K562 (cell line): Measurements from ENCODE around the gene COMMD4. TPM values are rescaled to one million over a fixed set of nuclear protein-coding genes. Genes with fewer than 3 reads are reported as not detected.

Source experiments
- ATAC-seq: fragments of 200-7000 bp; cut with Tn5 transposase; 3 replicates; pipeline ENCODE4 v1.9.1; 2020; ENCODE audit warnings: moderate library complexity
- BruUV-seq: library from RNA; stranded (reverse); fragments of 400-500 nt; replicated peaks from 2 replicates; lab custom pipeline; 2021; lab: Mats Ljungman, UMichigan
- CTCF ChIA-PET: fragments of 300-600 bp; formaldehyde crosslinking; extraction: SDS; loops from one replicate; lab custom pipeline; 2021; ENCODE audit warnings: low intra/inter-chr PET ratio; lab: Yijun Ruan, JAX
- POLR2A ChIA-PET: fragments of 300-600, 350-650 bp; sonication (Branson Sonifier 250); formaldehyde crosslinking; extraction: SDS; loops from one replicate; lab custom pipeline; 2021; ENCODE audit warnings: antibody characterized with exemption, inconsistent platforms; lab: Yijun Ruan, JAX
- DNase-seq, 4 experiments: peaks; one replicate each; pipeline versions ENCODE4 v3.0.0 to v3.0.0-alpha.2; 2011 to 2018; ENCODE audit warnings: low spot score in 3 of 4, mixed read lengths in 3 of 4; ENCODE audit errors: extremely low read depth in 1 of 4
- FAIRE-seq: peaks from 2 replicates; lab custom pipeline; 2011; peaks lifted over from hg19 to GRCh38; lab: Jason Lieb, UNC
- H2AFZ ChIP-seq: 2 replicates; pipeline ENCODE4 v1.6.0; 2011; ENCODE audit warnings: low read depth, low read length, control low read depth, inconsistent platforms
- H3K27ac ChIP-seq: fragments of 200-600 bp; 3 replicates; pipeline ENCODE4 v1.8.0; 2011; ENCODE audit warnings: low read depth, mild to moderate bottlenecking, control low read depth, inconsistent platforms, low read length, moderate library complexity, mixed read lengths; ENCODE audit errors: extremely low read depth
- H3K27me3 ChIP-seq, 2 experiments: fragments of 300-600 bp in 1 of 2; 2 replicates in 1 of 2; 3 replicates in 1 of 2; pipeline versions ENCODE4 v1.6.0 to v1.8.0; 2011; ENCODE audit warnings: inconsistent platforms in 2 of 2, low read length in 2 of 2, mild to moderate bottlenecking in 1 of 2, mixed read lengths in 1 of 2, moderate library complexity in 1 of 2; ENCODE audit not compliant: control insufficient read depth in 2 of 2, insufficient read depth in 2 of 2
- H3K36me3 ChIP-seq: fragments of 300-600 bp; 3 replicates; pipeline ENCODE4 v1.8.0; 2011; ENCODE audit warnings: mild to moderate bottlenecking, low read length, inconsistent platforms; ENCODE audit not compliant: control insufficient read depth, insufficient read depth
- H3K4me1 ChIP-seq, 2 experiments: fragments of 200-600 bp in 1 of 2; replicated peaks in 1 of 2; 2 replicates in 1 of 2; 3 replicates in 1 of 2; pipeline versions ENCODE4 v1.5.1 to v1.8.0; 2011; ENCODE audit warnings: inconsistent platforms in 2 of 2, low read length in 2 of 2, mild to moderate bottlenecking in 1 of 2, mixed read lengths in 1 of 2, moderate library complexity in 1 of 2; ENCODE audit not compliant: control insufficient read depth in 2 of 2, insufficient read depth in 2 of 2
- H3K4me2 ChIP-seq: 2 replicates; pipeline ENCODE4 v1.6.1; 2011; ENCODE audit warnings: low read length, control low read depth, inconsistent platforms, mixed read lengths; ENCODE audit not compliant: insufficient read depth
- H3K4me3 ChIP-seq: fragments of 200-600 bp; sonication (generic), shearing (Covaris generic); 2 replicates; pipeline ENCODE4 v1.5.1; 2016; ENCODE audit warnings: control low read depth, inconsistent platforms
- H3K79me2 ChIP-seq: fragments of 200-600 bp; 3 replicates; pipeline ENCODE4 v1.8.0; 2011; ENCODE audit warnings: low read length, inconsistent platforms; ENCODE audit not compliant: control insufficient read depth, insufficient read depth
- H3K9ac ChIP-seq, 2 experiments: 2 replicates each; pipeline versions ENCODE4 v1.6.0 to v1.6.1; 2011; ENCODE audit warnings: low read depth in 2 of 2, low read length in 2 of 2, control low read depth in 1 of 2, inconsistent platforms in 1 of 2, mild to moderate bottlenecking in 1 of 2, mixed read lengths in 1 of 2; ENCODE audit not compliant: insufficient read depth in 1 of 2
- H3K9me1 ChIP-seq: one replicate; pipeline ENCODE4 v1.6.0; 2011; ENCODE audit warnings: inconsistent platforms, mild to moderate bottlenecking, low read length, moderate library complexity; ENCODE audit not compliant: control insufficient read depth, insufficient read depth
- H3K9me3 ChIP-seq: replicated peaks from 2 replicates; pipeline ENCODE4 v1.5.1; 2011; ENCODE audit warnings: low read depth, low read length, inconsistent platforms; ENCODE audit not compliant: control insufficient read depth, insufficient read depth
- H4K20me1 ChIP-seq: replicated peaks from 2 replicates; pipeline ENCODE4 v1.6.1; 2011; ENCODE audit warnings: low read length, inconsistent platforms, mixed read lengths; ENCODE audit not compliant: control insufficient read depth, insufficient read depth
- CSDE1 ChIP-seq, 2 experiments: fragments of 450-650 bp; IDR thresholded peaks; 2 replicates each; pipeline ENCODE4 v1.6.1; 2016; ENCODE audit warnings: mild to moderate bottlenecking in 1 of 2
- CTBP1 ChIP-seq: fragments of 450-650 bp; IDR thresholded peaks from 2 replicates; pipeline ENCODE4 v1.6.1; 2016; ENCODE audit warnings: borderline replicate concordance
- ELF4 ChIP-seq: fragments of 450-650 bp; formaldehyde crosslinking; IDR thresholded peaks from 2 replicates; pipeline ENCODE4 v1.4.0; 2022; ENCODE audit warnings: missing genetic modification characterization
- HBP1 ChIP-seq: fragments of 450-650 bp; formaldehyde crosslinking; IDR thresholded peaks from 2 replicates; pipeline ENCODE4 v1.4.0; 2022; ENCODE audit warnings: missing genetic modification characterization
- HDAC1 ChIP-seq, 2 experiments: fragments of 450-650 bp; IDR thresholded peaks; 2 replicates each; pipeline ENCODE4 v1.6.1; 2016 to 2017; ENCODE audit warnings: inconsistent platforms in 1 of 2, mild to moderate bottlenecking in 1 of 2, moderate library complexity in 1 of 2
- SPI1 ChIP-seq: IDR thresholded peaks from 2 replicates; pipeline ENCODE4 v1.6.1; 2011; ENCODE audit warnings: low read depth, low read length, control low read depth, borderline replicate concordance
- THRB ChIP-seq: fragments of 450-650 bp; formaldehyde crosslinking; conservative IDR thresholded peaks from 2 replicates; pipeline ENCODE4 v1.4.0; 2022; ENCODE audit warnings: mild to moderate bottlenecking, missing genetic modification characterization
- ZBTB26 ChIP-seq: fragments of 450-650 bp; formaldehyde crosslinking; IDR thresholded peaks from 2 replicates; pipeline ENCODE4 v1.4.0; 2022; ENCODE audit warnings: missing genetic modification characterization
- ZBTB8A ChIP-seq: fragments of 450-650 bp; IDR thresholded peaks from 2 replicates; pipeline ENCODE4 v1.6.1; 2018; ENCODE audit warnings: mild to moderate bottlenecking, moderate library complexity; ENCODE audit not compliant: partially characterized antibody
- WGBS: fragments of 100-300 bp; shearing (Covaris generic); methylation state at CpG from one replicate; pipeline ENCODE4 v1.1.6; 2016; ENCODE audit warnings: low coverage, mixed read lengths; ENCODE audit not compliant: insufficient coverage; ENCODE audit errors: missing lambda C conversion rate; 5-methylcytosine and 5-hydroxymethylcytosine counted together
- in situ Hi-C: fragments of 300-500 bp; cut with MboI; formaldehyde crosslinking; loops from 4 replicates; pipeline ENCODE4 v1.15.0; 2018; ENCODE audit warnings: inconsistent platforms, mixed read lengths
- intact Hi-C: fragments of 100-400 bp; cut with micrococcal nuclease; formaldehyde crosslinking; loops from 2 replicates; pipeline ENCODE4 v1.14.2; 2022
- polyA plus RNA-seq, 8 experiments: library from polyadenylated mRNA; depleted of rRNA in 4 of 8; stranded (reverse) in 5 of 8; unstranded in 3 of 8; fragments of >200 nt; fragmentation: Nextera tagmentation in 2 of 8; fragmentation: Illumina TruSeq in 1 of 8; extraction: Ambion mirVana in 2 of 8; extraction: Trizol in 1 of 8; gene quantifications; 2 replicates each; pipeline versions ENCODE4 v1.2.1 to v1.2.3, GENCODE V29; 2011 to 2014; ENCODE audit warnings: inconsistent platforms in 1 of 8, missing spikeins in 1 of 8
- total RNA-seq, 7 experiments: library from RNA; depleted of rRNA in 6 of 7; stranded (reverse); fragments of >200 nt in 6 of 7; fragmentation: Illumina TruSeq in 2 of 7; extraction: Trizol in 2 of 7; gene quantifications; 2 replicates each; pipeline versions ENCODE4 v1.2.1 to v1.2.3, GENCODE V29; 2011 to 2021; ENCODE audit warnings: low replicate concordance in 1 of 7

COMMD4 gene
- total and polyA plus RNA-seq, 9 of the 15 experiments (the other 6 are each of a cell fraction or from before 2014, with no cell fraction given) = 20.4 to 140 (median 63.9) TPM

- H3K9ac ChIP-seq = no peak overlapping the region
- WGBS = 3% methylated on average over 6 of the region's 6 CpGs
- no peak for FAIRE-seq
- H3K36me3 ChIP-seq = no peaks in the 10 kb centered on the region
- intact Hi-C loops (no loop called here), in situ Hi-C loops (loop anchor here (10.0 kb wide), 1 partner anchor 793 kb away; no protein-coding TSS in a partner anchor)
- H3K9me1 ChIP-seq = no peaks in the 10 kb centered on the region
- no peak overlapping the region for H2AFZ ChIP-seq
- POLR2A ChIA-PET = no interaction called here
- no TSS peak for BruUV-seq
- H4K20me1 ChIP-seq = no peaks in the 10 kb centered on the region; the same call in 1 of the 2 replicates
- DNase-seq = no peak
- H3K9me3 ChIP-seq = no peaks in the 10 kb centered on the region
- CTCF ChIA-PET = no interaction called here
- no peak overlapping the region for H3K27ac ChIP-seq
- no peak overlapping the region for H3K4me3 ChIP-seq
- ATAC-seq = no peak
- H3K4me1 ChIP-seq = peaks cover 0 to 3% of the 10 kb centered on the region in 2 experiments; a peak in 1 of 5 replicates
- TF ChIP-seq THRB (0 out of 2 replicates have a peak, but pooled peaks have one; percentile 44), ZBTB8A (no peak), HBP1 (CRISPR knock-in tag) (0 out of 2 replicates have a peak, but pooled peaks have one; percentile 67), ELF4 (0 out of 2 replicates have a peak, but pooled peaks have one; percentile 8), SPI1 (0 out of 2 replicates have a peak, but pooled peaks have one; percentile 9), CTBP1 (0 out of 2 replicates have a peak, but pooled peaks have one; percentile 19), ZBTB26 (CRISPR knock-in tag) (0 out of 2 replicates have a peak, but pooled peaks have one; percentile 40), HDAC1 (IDR thresholded peaks at IDR 0.05) (peak in 1 of 2 experiments; percentile 38; a peak in 1 of 4 replicates), CSDE1 (IDR thresholded peaks at IDR 0.05) (no peak)
- TF ChIP-seq, all 486 proteins: peak for 7
- no peaks in the 10 kb centered on the region for H3K79me2 ChIP-seq
- H3K4me2 ChIP-seq = no peak overlapping the region
- H3K27me3 ChIP-seq = peaks cover 3 to 8% of the 10 kb centered on the region in 2 experiments; a peak in 2 of 5 replicates
Measured at GRCh38 chr15:75321711-75322110, 14.2 kb upstream of the COMMD4 start.
